ENCODE results near the gene UBASH3A. TPM values are rescaled to one million over a fixed set of nuclear protein-coding genes. Genes with fewer than 3 reads are reported as not detected.

UBASH3A gene
- total RNA-seq, 1 experiment from 2014 or later: not detected

- DNase-seq (ENCODE audit: low spot score): no peak
Measured at GRCh38 chr21:42411197-42411869, 7.6 kb downstream of the UBASH3A start.

DNA sequence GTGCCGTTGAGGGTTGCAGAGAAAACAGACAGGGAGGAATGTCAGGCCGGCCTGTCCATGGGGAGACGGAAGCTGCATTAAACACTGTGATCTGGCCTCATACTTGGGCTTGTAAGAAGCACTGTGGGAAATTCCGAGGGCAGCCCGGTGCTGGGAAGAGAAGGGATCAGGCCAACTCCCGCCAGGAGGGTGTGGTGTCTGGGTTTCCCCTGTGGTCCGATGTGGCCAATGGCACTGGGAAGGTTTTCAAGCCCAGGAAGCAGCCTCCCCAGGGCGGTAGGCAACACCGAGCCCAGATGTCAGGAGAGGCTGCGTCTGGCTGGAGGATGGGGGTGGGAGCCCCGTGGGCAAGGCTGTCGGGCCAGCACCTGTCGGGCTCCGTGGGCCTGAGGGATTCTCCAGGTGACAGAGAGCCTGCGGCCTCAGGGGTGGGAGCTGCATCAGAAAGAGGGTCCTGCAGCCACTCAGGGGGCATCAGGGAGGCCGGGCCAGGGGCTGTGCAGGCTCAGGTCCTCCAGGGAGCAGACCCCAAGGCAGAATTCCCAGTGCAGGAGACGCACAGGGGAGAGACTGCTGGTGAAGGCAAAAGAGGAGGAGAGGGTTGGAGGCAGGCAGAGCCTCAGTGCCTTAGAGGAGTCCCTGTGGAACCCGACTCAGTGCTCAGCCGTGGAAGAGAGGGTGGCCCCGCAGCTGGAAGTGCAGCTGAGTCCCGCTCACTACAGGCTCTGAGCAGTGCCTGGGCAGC lies 8.4 kb downstream of the UBASH3A start:
- no peak for DNase-seq (ENCODE audit: low spot score)

DNA sequence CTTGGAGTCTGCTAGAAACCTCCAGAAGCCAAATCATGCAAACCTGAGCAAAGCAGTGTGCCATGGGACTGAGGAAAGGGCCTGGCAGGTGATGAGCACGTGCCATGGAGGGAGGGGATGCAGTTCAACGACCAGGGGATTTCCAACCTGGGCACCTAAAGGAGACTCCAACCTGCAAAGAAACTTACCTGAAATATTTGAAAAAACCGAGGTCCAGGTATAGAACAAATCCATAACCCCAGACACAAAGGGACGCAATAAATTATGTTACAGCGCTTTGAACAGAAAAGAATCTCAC lies 8.9 kb downstream of the UBASH3A start:
- DNase-seq (ENCODE audit: low spot score): no peak

DNA sequence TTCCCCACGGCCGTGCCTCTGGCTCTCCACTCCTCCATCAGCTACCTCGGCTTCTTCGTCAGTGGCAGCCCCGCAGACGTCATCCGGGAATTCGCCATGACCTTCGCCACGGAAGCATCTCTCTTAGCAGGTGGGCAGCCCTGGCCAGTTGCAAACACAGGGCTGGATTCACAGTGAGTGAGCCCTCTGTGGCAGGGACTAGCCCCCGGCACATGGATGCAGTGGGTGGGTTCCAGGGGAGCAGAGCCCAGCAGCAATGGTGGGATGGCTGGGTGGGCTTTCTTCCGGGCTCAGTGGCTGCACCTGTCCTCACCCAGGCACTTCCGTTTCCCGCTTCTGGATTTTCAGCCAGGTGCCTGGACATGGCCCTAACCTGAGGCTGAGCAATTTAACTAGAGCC lies 9.4 kb downstream of the UBASH3A start:
- DNase-seq (ENCODE audit: low spot score): no peak

DNA sequence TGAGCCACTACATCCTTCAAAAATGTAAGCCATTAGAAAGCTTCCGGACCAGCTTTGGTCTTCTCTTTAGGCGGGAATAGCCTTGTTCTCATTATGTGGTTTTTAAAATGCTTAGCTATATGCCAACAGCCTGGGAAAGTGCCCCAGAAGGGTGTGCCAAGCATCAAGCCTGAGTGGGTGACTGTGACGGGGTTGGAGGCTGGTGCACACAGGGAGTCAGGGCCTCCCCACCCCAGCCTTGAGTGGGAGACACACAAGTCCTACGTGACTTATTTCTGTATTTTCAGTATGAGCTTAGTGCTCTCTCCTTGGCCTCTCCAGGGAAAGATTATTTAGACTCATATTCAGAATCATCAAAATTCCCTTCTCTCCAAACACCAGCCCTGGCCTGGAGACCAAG lies 9.8 kb downstream of the UBASH3A start:
- DNase-seq (ENCODE audit: low spot score): no peak

DNA sequence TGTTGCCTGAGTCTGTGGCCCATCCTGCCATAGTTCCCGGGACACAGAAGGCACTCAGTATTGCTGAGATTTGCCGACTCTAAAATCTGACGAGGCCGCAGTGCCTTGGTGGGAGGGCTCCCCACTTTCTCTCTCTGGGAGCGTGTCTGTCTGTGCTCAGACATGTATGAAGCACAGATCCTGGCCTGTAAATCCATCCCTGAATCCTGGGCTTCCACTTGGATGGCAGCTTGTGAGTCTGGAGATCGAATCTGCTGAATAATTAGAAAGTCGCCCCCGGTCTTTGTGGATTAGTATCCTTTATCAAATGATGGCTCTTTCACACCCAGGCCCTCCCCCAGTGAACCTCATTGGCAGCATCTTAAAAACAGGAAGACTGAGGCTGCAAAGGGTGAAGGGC lies 10.4 kb downstream of the UBASH3A start:
- no peak for DNase-seq (ENCODE audit: low spot score)

GRCh38 chr21:42414553-42414927 lies 10.8 kb downstream of the UBASH3A start:
- no peak for DNase-seq (ENCODE audit: low spot score)

GRCh38 chr21:42414928-42415769 lies 11.4 kb downstream of the UBASH3A start:
- peak; percentile 41 for DNase-seq (ENCODE audit: low spot score)

DNA sequence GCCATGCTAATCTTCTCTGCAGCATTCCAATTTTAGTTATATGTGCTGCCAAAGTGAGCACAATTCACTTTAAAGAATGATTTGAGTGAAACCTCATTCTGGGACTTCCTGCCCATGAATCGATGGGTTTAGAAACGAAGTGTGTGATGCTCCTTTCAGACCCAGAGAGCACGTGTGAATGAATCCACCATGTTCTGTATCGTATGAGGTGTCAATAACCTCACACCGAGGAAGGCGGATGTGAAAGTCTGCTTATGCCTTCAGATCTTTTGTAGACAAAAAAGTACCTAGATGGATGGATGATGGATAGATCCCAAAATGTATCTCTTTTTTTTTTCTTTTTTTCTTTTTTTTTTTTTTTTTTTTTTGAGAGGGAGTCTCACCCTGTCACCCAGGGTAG lies 13.8 kb downstream of the UBASH3A start:
- DNase-seq (ENCODE audit: low spot score): no peak

GRCh38 chr21:42418886-42419285 lies 15.2 kb downstream of the UBASH3A start:
- DNase-seq (ENCODE audit: low spot score): no peak

DNA sequence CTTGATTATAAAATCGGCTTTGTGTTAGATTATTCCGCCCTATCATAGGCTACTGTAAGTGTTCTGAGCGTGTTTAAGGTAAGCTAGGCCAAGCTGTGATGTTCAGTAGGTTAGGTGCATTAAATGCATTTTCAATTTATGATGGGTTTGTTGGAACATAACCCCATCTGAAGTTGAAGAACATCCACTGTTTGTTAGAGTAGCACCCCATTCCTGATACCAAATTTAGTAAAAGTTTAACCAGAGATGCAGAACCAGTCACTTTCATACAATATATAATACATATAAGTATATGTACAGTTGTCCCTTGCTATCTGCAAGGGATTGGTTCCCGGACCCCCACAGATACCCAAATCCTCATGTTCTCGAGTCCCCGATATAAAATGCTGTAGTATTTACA lies 16.1 kb downstream of the UBASH3A start:
- no peak for DNase-seq (ENCODE audit: low spot score)

DNA sequence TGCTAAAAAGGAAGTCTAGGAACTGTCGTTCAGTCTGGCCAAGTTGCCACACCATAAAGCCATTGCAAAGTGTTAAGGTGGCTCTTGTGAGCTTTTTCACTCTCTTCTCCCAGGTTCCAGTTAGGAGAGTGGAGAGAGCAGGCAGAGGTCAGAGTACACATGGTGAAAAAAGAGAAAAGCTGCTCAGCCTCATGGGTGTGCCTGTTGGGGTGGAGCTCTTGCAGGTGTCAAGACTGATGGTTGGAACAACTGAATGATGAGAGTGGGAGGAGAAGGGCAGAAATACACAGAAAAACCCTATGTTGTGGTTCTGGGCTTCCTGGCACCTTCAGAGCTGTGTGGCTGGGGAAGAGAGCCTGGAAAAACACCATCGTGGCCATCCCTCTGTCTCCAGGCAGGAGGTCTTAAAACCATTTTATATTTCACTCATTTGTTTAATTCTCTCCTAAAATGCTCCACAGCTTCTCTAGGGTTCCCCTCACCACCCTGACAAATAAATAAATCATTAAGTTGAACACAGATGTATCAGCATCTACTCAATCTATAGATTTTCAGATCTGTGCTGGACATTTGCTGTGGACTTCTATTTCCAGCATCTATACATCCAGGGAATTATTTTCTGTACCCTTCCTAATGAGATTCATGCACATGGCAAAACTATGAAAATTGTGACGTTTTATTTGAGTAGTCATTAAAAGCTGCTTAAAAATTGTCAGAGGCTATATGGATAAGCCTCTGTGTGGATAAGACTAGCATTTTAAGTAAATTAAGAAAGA lies 17.5 kb downstream of the UBASH3A start:
- no peak for DNase-seq (ENCODE audit: low spot score)

- DNase-seq (ENCODE audit: low spot score): no peak
Measured at GRCh38 chr21:42423197-42423675, 19.5 kb downstream of the UBASH3A start.

- no peak for DNase-seq (ENCODE audit: low spot score)
Measured at GRCh38 chr21:42423685-42424084, 20.0 kb downstream of the UBASH3A start.

DNA sequence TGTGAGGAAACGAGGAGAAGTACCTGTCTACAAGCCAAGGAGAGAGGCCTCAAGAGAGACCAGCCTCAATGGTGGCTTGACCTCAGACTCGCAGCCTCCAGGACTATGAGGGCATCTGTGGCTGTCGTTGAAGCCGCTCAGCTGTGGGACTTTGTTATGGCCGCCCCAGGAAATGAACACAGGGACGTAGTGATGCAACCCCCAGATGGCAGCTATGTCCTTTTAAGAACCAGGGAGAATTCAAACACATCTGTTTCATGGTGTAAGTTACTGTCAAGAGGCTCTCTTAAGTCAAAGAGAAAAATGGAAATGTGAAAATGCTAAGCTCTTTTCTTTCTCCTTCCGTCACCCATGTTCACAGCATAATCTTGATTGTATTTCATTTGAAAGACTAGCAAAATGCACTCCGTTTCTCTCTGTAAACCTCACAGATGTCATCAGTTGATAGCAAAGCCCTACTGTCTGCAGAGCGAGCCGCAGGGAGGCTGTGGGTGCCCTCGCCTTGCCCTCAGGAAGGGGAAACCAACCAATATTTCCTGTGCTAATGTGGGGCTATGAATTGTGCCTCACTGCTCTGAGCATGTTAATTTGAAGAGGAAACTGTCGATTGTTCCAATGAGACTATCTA lies 21.3 kb downstream of the UBASH3A start:
- no peak for DNase-seq (ENCODE audit: low spot score)

DNA sequence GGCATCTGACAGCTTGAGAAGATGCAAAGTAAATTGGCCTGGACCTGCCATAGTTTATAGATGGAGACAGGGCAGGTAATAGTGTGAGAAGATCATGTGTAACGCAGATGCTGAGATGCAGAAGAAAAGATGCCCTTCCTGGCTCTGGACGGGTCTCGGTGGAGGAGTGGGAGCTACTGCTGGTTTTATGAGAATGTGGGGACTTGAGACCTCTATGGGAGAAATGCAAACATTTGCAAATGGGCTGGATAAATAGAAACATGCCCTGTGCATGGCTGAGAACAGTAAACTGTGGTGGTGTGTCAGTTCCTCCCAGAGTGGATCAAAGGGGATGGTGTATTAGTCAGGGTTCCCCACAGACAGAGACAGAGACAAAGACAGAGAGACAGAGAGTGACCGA lies 21.9 kb downstream of the UBASH3A start:
- no peak for DNase-seq (ENCODE audit: low spot score)

DNA sequence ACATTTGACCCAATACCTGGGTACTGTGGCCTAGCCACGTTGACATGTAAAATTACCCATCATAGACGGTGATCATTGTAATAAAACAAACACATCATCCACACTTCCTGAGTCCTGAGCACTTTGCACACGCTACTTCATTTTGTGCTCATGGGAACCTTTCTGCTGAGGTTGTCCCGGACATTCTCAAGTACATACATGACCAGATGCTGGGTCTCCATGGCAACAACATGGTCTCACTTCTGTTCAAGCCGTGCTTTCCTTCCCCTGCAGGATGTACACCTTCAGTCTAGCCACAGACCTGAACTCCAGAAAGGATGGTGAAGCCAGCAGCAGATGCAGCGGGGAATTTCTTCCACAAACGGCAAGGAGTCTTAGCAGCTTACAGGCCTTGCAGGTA lies 22.7 kb downstream of the UBASH3A start:
- DNase-seq (ENCODE audit: low spot score): no peak

DNA sequence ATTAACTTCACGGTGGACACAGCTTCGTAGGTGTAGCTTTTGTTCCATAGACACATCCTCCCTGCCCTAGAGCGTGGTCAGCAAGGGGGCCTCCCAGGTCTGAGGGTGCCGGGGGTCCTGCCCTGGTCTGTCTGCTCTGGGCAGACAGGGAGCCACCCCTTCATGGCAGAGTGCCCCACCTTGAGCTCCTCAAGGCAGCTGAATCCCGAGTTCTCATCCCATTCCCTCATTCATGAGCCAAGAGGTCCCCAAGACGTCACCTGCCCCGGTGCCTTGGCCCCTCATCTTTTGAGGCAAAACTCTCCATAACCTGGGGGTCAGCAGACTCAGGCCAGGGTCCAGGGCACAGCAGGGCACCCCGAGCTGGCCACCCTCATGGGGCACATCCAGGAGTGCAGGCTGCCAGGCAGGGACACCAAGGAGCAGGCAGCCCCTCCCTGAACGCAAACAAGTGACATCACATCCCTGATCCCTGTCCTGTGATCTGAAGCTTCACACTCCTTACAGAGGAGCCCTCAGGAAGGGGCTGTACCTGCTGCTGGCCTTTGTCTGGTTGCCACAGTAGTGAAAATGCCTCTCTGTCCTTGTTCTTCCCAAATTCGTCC lies 23.3 kb downstream of the UBASH3A start:
- no peak for DNase-seq (ENCODE audit: low spot score)

- DNase-seq (ENCODE audit: low spot score): no peak
Measured at GRCh38 chr21:42427809-42428419, 24.2 kb downstream of the UBASH3A start.

- no peak for DNase-seq (ENCODE audit: low spot score)
Measured at GRCh38 chr21:42429021-42429420, 25.3 kb downstream of the UBASH3A start.

Measured in HT-29 (cell line).